Activated CD4-positive, alpha-beta T cell treated with anti-CD3 and anti-CD28 coated beads for 48 hours (primary cell): ENCODE data around the gene ENTPD8.

Experiments
- DNase-seq: peaks from one replicate; pipeline ENCODE4 v3.0.0-alpha.2; 2020

ENTPD8 gene

GRCh38 chr9:137408651-137409405 lies 32.3 kb downstream of the ENTPD8 start:
- no peak for DNase-seq

DNA sequence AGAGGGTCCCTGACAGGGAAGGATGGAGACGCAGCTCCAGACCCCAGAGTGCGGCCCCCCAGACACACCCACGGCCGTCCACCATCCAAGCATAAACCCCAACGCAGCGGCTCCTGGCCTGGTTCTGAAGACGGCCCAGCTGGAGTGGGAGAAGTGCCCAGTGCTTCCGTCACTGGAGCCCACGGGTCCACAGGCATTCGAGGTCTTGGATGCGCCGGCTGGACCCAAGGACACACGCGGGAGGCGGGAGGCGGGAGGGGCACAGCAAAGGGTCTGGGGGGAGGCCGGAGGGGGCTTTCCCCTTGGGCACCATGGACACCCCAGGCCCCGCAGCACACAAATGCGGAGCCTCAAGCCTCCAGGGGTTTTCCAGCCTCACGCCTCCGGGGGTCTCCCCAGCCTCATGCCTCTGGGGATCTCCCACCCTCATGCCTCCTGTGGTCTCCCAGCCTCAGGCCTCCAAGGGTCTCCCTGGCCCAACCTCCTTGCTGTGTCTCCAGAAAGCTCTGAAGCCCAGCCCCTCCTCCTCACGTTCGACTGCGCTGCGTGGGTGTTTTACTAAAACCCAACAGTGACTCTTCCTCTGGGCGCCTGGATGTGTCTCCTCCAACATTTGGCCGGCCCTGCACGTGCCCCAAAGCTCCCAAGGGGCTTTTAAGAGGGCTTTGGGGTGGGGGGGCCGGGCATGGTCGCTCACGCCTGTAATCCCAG lies 33.4 kb downstream of the ENTPD8 start:
- DNase-seq, result no peak

DNA sequence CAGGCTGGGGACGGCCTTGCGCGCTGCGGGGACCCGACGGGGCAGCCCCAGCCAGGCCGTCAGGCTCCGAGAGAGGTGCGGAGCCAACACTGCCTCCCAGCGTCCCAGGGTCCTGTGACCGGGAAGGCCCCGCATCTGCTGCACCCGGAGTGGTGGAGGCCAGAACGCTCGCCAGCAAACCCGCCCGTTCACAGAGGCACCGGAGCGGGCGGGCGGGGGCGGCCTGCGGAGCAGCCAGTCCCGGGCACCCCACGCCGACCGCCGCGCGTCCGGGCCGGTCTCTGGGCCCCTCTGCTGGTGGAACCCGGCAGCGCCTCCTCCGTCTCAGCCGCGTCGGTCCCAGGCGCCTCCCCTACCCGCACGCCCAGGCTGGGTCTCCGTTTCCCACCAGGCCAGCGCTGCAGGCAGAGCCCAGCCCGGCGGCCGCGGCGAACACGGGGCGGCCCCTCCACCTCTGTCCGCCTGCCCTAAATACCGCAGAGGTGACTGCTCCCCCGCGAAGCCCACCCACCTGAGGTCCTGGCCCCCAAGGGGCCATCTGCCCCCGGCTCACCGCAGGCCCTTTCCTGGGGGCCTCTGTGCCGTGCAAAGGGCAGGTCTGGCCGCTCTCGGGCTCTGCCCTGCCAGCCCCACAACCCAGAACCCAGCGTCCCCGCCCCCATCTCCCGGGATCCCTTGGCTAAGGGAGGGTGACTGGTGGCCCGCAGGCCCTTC lies 34.1 kb downstream of the ENTPD8 start:
- peak; percentile 81 for DNase-seq

DNA sequence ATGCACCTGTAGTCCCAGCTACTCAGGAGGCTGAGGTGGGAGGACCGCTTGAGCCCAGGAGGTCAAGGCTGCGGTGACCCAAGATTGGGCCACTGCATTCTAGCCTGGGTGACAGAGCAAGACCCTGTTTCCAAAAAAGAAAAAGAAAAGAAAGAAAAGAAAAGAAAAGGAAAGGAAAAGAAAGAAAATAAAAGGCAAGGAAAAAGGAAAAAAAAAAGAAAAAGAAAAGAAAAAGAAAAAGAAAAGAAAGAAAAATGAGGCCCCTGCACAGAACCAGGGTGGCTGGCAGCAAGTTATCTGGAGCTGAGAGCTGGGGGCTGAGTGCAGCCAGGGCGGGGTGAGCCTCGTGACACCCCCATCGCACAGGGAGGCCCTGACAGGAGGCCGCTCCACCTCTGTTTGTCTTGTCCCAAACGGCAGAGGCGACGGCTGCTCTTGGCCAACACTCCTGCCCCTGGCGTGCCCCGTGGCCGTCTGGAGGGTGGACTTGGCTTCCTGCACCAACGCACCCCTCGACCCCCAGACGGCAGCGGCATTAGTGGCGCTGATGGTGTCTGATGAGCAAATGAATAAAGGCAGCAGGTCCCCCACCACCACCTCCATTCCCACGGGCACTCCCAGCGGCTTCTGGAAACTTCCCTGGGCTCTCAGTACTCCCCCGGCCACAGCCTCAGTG lies 34.9 kb downstream of the ENTPD8 start:
- no peak for DNase-seq

DNA sequence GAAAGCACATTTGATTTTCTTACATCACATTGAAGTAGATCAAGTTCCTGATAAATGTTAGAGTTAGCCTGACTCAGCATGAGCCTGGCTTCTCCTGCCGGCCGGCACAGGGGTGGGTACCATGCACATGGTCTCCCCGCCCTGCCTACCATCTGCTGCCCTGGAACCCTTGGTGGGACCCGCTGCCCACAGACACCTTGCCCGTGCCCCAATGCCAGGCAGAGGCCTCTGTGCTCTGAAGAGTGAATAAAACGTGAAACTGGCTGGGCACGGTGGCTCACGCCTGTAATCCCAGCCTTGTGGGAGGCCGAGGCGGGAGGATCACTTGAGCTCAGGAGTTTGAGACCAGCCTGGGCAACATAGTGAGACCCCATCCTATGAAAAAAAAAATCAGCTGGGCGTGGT lies 35.5 kb downstream of the ENTPD8 start:
- DNase-seq, result no peak

GRCh38 chr9:137404961-137405567 lies 36.1 kb downstream of the ENTPD8 start:
- no peak for DNase-seq

- DNase-seq, result no peak
Measured at GRCh38 chr9:137403269-137403668, 37.9 kb downstream of the ENTPD8 start.

DNA sequence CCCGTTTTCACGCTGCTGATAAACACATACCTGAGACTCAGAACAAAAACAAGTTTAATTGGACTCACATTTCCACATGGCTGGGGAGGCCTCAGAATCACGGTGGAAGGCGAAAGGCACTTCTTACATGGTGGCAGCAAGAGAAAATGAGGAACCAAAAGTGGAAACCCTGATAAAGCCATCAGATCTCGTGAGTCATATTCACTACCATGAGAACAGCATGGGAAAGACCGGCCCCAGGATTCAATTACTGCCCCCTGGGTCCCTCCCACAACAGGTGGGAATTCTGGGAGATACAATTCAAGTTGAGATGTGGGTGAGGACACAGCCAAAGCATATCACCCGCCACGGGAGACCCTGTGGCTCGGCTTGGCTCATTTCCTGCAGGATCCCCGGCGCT lies 38.4 kb downstream of the ENTPD8 start:
- DNase-seq, result no peak

GRCh38 chr9:137398561-137399468 lies 42.3 kb downstream of the ENTPD8 start:
- no peak for DNase-seq

DNA sequence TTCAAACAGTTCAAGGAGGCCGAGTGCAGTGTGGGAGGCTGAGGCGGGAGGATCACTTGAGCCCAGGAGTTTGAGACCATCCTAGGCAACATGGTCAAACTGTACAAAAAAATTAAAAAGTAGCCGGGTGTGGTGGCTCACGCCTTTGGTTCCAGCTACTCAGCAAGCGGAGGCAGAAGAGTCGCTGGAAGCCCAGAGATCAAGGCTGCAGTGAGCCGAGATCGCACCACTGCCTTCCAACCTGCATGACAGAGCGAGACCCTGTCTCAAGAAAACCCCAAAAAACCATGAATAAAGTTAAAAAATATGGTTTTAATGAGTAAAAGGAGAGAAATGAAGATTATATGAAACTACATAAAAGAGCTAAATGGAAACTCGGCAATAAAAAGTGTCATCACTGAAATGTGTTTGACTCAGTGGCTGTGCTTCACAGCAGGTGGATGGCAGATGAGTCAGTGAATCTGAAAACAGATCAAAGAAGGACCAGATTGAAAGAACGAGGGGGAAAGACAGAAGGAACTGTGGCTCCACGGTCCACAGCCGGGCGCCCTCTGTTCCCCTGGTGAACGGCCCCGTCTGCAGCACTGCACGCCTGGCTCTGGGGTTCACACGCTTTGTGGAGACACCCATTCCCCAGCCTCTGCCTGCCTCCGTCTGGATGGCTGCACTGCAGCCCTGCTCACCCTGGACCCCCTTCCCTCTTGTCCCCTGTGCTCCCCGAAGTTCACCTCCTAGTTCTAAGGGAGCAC lies 43.3 kb downstream of the ENTPD8 start:
- peak; percentile 69 for DNase-seq

DNA sequence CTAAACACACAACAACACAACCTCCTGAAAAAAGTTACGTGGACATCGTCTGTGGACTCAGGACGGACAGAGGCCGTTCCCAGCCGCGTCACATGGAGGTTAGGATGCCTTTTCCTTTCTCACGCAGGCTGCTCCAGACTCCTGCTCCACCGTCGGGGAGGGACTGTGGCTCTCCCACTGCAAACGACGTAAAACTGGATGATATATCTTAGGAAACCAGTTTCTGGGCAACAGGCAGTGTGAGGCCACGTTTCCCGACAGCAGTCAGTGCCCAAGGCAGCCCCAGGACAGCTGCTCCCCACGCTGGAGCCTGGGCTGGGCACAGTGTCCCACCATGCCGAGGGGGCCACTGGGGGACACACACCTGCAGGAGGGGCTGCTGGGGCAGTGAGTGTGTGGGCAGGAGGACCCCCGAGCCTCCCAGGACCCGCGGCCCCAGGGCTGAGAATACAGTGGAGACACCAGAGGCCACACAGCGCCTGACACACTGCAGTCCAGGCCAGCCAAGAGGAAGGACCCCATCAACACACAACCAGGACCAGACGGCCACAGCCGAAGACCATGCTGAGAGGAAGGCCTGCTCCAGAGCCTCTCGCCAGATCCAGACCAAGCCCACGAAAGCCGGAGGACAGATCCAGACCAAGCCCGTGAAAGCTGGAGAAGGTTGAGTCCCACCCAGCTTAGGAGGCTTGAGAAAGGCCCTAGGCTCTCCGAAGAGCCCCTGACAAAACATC lies 44.4 kb downstream of the ENTPD8 start:
- DNase-seq, result no peak

- DNase-seq, result no peak
Measured at GRCh38 chr9:137396227-137396626, 44.9 kb downstream of the ENTPD8 start.

- no peak for DNase-seq
Measured at GRCh38 chr9:137395666-137396010, 45.5 kb downstream of the ENTPD8 start.

DNA sequence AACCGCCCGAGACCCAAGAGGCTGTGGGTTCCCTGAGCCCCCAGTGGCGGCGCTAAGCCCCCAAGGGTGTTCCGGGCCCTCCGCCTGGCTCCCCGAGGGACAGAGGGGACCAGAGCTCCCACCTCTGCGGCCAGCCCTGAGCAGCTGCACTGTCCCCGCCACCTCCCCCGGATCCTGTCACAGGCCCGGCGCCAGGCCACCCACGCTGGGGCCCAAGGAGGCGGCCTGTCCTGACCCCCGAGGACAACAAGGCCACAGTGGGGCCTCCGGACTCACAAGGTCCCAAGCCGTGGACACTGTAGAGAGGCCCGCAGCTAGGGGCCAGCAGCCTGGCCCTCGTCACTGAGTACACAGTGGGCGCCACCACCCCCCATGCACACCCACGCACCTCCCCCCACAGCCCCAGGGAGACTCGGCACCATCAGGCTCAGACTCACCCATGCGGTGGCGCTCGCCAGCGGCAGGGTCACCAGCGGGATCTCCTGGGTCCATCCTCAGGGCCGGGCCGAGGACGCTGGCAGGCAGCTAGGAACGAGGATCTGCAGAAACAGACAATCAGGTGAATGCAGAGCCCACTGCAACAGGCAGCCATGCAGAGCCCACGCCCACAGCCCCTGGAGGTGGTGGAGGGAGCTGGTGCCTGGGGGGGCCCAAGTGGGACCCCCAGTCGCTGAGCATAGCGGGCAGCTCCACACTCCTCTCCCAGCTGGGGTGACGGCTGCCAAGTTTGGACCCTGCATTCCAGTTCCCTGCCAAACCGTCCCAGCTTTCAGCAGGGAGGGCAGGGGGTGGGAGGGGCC lies 46.1 kb downstream of the ENTPD8 start:
- DNase-seq, result no peak

DNA sequence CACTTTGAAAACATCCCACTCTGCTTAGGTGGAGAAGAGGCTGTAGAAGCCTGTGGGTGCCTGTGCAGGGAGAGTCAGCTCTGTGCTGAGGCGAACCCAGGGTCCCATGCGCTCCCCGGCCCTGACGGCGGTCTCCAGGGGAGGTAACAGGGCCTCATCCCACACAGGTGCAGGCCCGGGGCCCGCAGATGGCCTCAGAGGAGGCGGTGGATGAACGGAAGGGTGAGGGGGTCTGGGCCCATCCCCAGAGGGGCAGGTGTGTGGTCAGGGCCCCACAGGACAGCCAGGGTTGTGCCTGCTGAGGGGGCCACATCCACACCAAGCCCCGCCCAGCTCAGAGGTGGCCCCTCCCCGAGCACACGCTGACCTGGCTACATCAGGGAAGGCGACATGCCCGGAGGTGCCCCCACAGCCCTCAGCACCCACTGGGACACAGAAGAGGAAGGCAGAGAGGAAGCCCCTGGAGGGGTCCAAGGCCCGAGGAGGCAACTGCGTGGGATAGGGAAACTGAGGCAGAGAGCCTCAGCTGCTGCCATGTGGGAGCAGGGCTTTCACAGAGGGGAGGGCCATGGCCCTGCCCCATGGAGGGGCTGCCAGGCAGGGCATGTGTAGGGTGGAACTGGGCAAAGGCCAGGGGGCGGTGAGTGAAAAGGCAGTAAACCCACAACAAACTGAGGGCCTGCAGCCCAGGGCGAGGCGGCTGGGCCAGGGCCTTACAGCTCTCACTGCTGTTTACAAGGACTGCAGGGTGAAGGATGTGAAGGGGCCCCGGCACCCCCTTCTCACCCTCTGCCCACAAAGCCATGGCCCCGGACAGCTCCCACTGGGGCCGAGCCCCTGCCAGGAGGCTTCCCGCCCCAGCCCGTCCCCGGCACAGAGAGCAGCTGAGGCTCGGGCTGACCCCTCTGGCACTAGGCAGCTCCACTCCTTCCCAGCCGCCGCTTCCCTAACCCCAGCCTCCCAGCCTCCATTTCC lies 47.7 kb downstream of the ENTPD8 start:
- no peak for DNase-seq

GRCh38 chr9:137392232-137393007 lies 48.7 kb downstream of the ENTPD8 start:
- no peak for DNase-seq

DNA sequence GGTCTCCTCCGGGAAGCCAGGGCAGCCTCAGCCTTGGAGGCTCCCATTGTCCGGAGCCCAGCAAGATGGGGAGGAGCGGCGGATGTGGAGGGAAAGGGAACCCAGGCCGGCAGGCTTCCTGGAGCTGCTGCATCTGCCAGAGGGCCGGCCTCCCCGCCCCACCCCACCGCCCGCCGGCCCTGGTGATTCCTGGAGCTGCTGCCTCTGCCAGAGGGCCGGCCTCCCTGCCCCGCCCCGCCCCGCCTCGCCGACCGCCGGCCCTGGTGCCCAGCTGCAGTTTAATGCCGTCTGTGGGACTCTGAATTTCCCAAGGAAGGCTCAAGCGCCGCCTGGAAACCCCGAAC lies 49.8 kb downstream of the ENTPD8 start:
- no peak for DNase-seq
